AG04449 (cell line): ENCODE data around the gene STARD7.

ENCODE experiments used
- CTCF ChIA-PET: fragments of 350-600 bp; formaldehyde crosslinking; extraction: SDS; loops from one replicate; lab custom pipeline; 2021; ENCODE audit warnings: antibody characterized with exemption; lab: Yijun Ruan, JAX
- POLR2A ChIA-PET: fragments of 400-600, 350-600 bp; formaldehyde crosslinking; extraction: SDS; loops from one replicate; lab custom pipeline; 2020; ENCODE audit warnings: antibody characterized with exemption, inconsistent platforms; lab: Yijun Ruan, JAX
- DNase-seq: peaks from one replicate; pipeline ENCODE4 v3.0.0-alpha.2; 2010; ENCODE audit warnings: low read depth, low spot score
- H3K4me3 ChIP-seq: 2 replicates; pipeline ENCODE4 v1.5.1; 2011; ENCODE audit warnings: low read depth, mild to moderate bottlenecking, control low read depth, low read length
- CTCF ChIP-seq: IDR thresholded peaks from one replicate; pipeline ENCODE4 v1.5.1; 2011; ENCODE audit warnings: mild to moderate bottlenecking, moderate library complexity, low read length, control low read depth, inconsistent platforms; ENCODE audit not compliant: insufficient read depth; ENCODE audit errors: missing control alignments

The STARD7 gene

GRCh38 chr2:96176661-96177060 lies 32.0 kb downstream of the STARD7 start:
- DNase-seq = no peak
- POLR2A ChIA-PET = no interaction called here
- no peak for TF ChIP-seq CTCF
- H3K4me3 ChIP-seq = no peak overlapping the region
- CTCF ChIA-PET = interaction anchor here (3.5 to 6.6 kb wide), 5 partner anchors 8 to 184 kb away, joined by 24 to 228 read pairs (median 51); partner anchors contain the start of genes ADRA2B, ANKRD36C and ASTL

GRCh38 chr2:96175951-96176350 lies 32.7 kb downstream of the STARD7 start:
- ChIA-PET POLR2A (no interaction called here), CTCF (interaction anchor here (0.6 to 6.6 kb wide), 22 partner anchors 9 to 589 kb away, joined by 3 to 228 read pairs (median 14); partner anchors contain the start of genes ADRA2B, ANKRD36C, ASTL and DUSP2)
- no peak for TF ChIP-seq CTCF
- no peak overlapping the region for H3K4me3 ChIP-seq
- DNase-seq = no peak

- ChIA-PET CTCF (interaction anchor here (0.6 to 6.6 kb wide), 46 partner anchors 9 to 333 kb away, joined by 3 to 228 read pairs (median 6); partner anchors contain the start of genes ADRA2B, ANKRD36C, ASTL and DUSP2), POLR2A (interaction anchor here (0.8 to 1.3 kb wide), 2 partner anchors 30 to 36 kb away, joined by 3 read pairs; partner anchors contain the start of genes ASTL and DUSP2)
- no peak for DNase-seq
- TF ChIP-seq CTCF = peak; percentile 94
- H3K4me3 ChIP-seq = no peak overlapping the region
Measured at GRCh38 chr2:96174251-96175144, 34.1 kb downstream of the STARD7 start.

- no peak overlapping the region for H3K4me3 ChIP-seq
- TF ChIP-seq CTCF = no peak
- CTCF ChIA-PET = interaction anchor here (5.3 kb wide), 1 partner anchor 179 kb away, joined by 35 read pairs; the partner anchor contains the start of gene ANKRD36C
- no peak for DNase-seq
- POLR2A ChIA-PET = no interaction called here
Measured at GRCh38 chr2:96171831-96172230, 36.8 kb downstream of the STARD7 start.

- ChIA-PET POLR2A (interaction anchor here (0.7 kb wide), 1 partner anchor 37 kb away, joined by 4 read pairs; no protein-coding TSS in a partner anchor), CTCF (interaction anchor here (0.6 kb wide), 1 partner anchor 148 kb away, joined by 3 read pairs; no protein-coding TSS in a partner anchor)
- no peak for DNase-seq
- H3K4me3 ChIP-seq = no peak overlapping the region
- no peak for TF ChIP-seq CTCF
Measured at GRCh38 chr2:96170626-96171025, 38.0 kb downstream of the STARD7 start.
